Measurements from ENCODE around the gene SEPTIN1.
A peak's percentile ranks its signal among the peaks of the same experiment; 100 is the strongest.
"Not testable (repeated sequence)": the region's sequence is repeated elsewhere in the genome, so short reads cannot be mapped to it uniquely, and the experiment has no call there.

Gene SEPTIN1

GRCh38 chr16:30357715-30358576 lies 24.4 kb downstream of the SEPTIN1 start:
- no peak for DNase-seq (ENCODE audit: low spot score)

GRCh38 chr16:30357085-30357714 lies 25.2 kb downstream of the SEPTIN1 start:
- no peak for DNase-seq (ENCODE audit: low spot score)

DNA sequence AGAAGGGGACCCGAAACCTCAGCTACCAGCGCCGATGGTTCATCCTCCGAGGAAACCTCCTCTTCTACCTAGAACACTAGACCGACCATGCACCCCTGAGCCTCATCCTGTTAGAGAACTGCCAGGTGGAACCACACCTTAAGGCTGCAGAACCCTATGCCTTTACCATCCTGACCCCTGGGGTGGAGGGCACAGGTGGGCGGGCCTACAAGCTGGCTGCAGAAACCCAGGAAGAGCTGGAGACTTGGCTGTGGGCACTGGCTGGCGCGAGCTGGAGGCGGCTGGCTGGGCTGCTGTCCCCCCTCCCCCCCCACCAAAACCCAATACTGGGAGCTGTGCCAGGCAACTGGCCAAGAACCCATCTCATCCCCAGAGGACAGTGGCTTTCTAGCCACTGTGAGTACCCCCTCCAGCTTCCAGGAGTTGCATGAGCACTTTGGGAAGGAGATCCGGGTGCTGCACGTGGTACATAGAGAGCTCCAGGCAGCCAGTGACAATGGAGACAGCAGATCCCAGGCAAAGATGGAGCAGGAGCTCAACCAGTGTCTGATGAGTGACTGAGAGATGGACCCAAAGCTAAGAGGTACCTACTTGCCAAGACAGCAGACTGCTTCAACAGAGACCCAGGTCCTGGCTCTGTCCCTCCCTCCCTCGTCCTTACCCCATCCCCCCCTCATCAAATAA lies 25.8 kb downstream of the SEPTIN1 start:
- no peak for DNase-seq (ENCODE audit: low spot score)

GRCh38 chr16:30355954-30356308 lies 26.4 kb downstream of the SEPTIN1 start:
- DNase-seq (ENCODE audit: low spot score): no peak

- peak; percentile 95 for DNase-seq (ENCODE audit: low spot score)
Observed at GRCh38 chr16:30355144-30355953, 27.0 kb downstream of the SEPTIN1 start, which contains the start of gene CD2BP2. TSS of gene CD2BP2 (minus strand) at chr16:30355308. CDS start at chr16:30354681, 627 bp downstream.

DNA sequence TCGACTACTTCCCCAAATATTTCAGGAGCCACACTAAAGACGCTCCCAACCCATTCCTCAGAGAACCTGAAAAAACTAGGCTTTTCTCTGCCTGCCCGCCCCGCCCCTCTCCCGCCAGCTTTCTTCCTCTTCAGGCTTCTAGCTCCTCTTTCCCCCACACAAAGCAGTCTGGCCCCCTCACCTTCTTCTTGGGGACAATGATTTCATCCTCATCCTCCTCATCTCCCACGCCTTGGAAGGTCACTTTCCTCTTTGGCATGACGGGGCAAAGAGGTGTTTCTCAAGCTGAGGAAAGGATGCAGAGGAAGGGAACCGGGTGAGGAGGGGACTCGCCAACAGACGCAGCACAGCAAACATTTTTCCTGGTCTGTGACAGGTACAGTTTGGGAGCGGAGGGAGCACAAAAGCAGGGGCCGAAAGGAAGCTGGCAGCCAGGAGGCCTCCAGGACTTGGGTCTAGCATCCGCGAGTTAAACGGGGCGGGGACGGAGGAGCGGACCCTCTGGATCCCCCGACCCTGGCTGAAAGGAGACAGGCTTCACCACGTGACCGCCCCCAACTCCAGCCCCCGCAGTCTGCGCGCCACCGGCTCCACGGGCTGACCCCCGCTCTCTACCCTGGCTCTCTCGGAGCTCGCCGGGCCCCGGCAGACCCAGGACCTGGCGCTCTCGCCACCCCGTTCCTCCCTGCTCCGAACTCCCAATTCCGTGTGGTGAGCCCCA lies 27.8 kb downstream of the SEPTIN1 start:
- DNase-seq (ENCODE audit: low spot score): no peak

DNA sequence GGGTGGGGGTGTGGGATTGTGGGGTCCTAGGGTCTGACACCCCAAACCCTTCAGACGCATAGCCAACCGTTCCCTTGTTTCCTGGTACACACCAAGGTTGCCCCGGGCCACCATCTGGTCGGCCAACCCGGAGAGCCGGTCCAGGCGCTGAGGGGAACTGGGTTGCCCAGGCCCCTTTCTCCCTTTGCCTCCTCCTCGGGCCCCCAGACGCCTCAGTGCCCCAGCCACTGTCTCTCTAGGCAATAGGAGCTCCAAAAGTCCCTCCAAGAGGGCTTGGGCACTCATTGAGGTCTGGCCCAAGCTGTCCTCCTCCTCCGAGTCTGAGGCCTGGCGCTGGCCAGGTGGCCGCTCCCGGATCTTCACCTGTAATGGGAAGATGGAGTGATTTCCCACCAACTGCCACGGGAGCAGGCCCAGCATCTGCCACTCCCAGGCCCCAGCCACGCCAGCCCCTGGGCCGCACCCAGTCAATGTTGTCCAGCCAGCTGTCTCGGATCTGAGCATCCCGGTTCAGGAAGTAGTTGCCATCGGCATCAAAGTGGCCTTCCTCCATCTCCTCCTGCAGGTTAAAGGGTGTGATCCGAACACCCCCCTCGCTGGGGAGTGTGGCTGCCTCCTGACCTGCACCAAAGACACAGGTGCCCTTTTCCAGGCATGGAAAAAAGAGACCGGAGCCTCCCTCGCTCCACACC lies 28.8 kb downstream of the SEPTIN1 start:
- DNase-seq (ENCODE audit: low spot score): no peak

- DNase-seq (ENCODE audit: low spot score): no peak
Observed at GRCh38 chr16:30352488-30353401, 29.6 kb downstream of the SEPTIN1 start.

DNA sequence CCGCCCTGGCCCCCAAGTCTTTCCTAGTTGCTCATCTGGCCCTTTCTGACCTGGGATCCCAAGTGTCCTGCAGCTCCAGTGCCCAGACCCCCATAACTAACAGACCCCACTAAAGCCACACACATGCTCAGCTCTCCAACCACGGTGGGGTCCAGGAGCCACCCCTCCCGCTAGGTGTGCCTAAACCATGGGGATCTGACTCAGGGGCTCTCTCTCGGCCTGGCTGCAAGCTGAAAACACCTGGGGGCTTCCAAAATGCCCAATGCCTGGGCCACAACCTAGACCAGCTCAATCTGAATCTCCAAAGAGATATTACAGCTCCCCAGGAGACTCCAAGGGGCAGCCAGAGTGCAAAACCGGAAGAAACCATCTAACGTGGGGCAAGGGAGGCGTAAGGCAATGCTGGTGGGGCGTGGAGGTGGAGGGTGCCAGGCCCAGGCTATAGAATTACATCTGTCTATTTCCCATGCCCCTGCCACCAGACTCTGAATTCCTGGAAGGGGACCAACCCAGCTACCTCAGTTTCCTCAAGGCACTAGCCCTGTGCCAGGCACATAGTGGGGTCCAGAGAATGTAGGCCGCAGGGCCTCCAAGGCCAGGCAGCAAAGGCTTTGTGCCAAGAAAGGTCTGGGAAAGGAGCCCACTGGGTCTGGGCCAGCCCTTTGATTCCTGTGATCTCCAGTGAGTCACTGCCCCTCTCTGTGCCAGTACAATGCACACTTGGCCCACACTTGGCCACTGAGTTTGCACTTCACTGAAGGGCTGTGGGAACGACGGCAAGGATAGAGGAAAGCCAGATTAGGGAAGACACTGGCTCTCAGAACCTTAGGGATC lies 30.6 kb downstream of the SEPTIN1 start:
- no peak for DNase-seq (ENCODE audit: low spot score)

DNA sequence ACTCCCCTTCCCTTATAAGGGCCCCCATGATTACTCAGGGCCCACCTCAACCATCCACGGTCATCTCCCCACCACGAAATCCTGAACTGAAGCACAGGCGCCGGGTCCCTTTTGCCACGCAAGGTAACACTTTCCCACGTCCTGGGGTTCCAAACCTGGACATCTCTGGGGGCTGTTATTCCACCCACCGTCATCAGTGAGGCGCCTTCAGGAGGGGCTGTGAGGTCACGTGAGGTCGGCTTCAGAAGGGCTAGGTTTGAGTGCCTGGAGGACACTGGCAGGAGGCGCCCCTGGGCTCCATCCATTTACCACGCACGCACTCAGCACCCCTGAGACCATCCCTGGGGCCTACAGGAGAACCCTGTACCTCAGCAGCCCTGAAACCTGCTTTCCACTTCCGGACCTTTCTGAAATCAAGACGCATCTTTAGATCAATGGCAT lies 31.3 kb downstream of the SEPTIN1 start:
- DNase-seq (ENCODE audit: low spot score): no peak

- no peak for DNase-seq (ENCODE audit: low spot score)
Observed at GRCh38 chr16:30350134-30350871, 32.1 kb downstream of the SEPTIN1 start.

DNA sequence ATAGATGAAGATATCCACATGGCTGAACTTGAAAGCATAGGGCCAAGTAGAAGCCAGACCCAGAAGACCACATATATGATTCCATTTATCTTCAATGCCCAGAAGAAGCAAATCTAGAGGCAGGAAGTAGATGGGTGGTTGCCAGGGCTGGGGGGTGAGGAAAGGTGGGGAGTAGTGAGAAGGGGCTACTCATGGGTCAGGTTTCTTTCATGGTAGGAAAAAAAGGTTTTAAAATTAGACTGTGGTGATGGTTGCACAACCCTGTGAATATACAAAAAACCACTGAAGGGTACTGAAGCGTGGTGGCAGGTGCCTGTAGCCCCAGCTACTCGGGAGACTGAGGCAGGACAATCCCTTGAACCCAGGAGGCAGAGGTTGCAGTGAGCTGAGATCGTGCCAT lies 32.7 kb downstream of the SEPTIN1 start:
- DNase-seq (ENCODE audit: low spot score): no peak

GRCh38 chr16:30348929-30349328 lies 33.4 kb downstream of the SEPTIN1 start:
- no peak for DNase-seq (ENCODE audit: low spot score)

GRCh38 chr16:30348113-30348512 lies 34.2 kb downstream of the SEPTIN1 start:
- no peak for DNase-seq (ENCODE audit: low spot score)

- no peak for DNase-seq (ENCODE audit: low spot score)
Observed at GRCh38 chr16:30346286-30346685, 36.1 kb downstream of the SEPTIN1 start.

- not testable (repeated sequence) for DNase-seq (ENCODE audit: low spot score)
Observed at GRCh38 chr16:30343491-30343820, 38.9 kb downstream of the SEPTIN1 start.

- no peak for DNase-seq (ENCODE audit: low spot score)
Observed at GRCh38 chr16:30342751-30343490, 39.4 kb downstream of the SEPTIN1 start.

Data from left forelimb (tissue), 1 donor.